COR-L47 (cell line): ENCODE data around the gene MEX3D.
A peak's percentile ranks its signal among the peaks of the same experiment; 100 is the strongest.

Source experiments
- DNase-seq: peaks from one replicate; lab custom pipeline; 2025; lab: John Stamatoyannopoulos, UW

The MEX3D gene

GRCh38 chr19:1568320-1569019, at the start of gene MEX3D:
Gene MEX3D, minus strand, starts transcription at chr19:1568325. Its CDS starts 267 bp downstream, at chr19:1568058.
- DNase-seq, result peak; percentile 80

GRCh38 chr19:1616875-1617274, 48.8 kb upstream of the MEX3D start:
- DNase-seq, result no peak

GRCh38 chr19:1616396-1616795, 48.3 kb upstream of the MEX3D start:
- no peak for DNase-seq

- DNase-seq, result no peak
Measured at GRCh38 chr19:1615156-1615765, 47.1 kb upstream of the MEX3D start.

GRCh38 chr19:1613808-1614570, 45.9 kb upstream of the MEX3D start:
- no peak for DNase-seq

- no peak for DNase-seq
Measured at GRCh38 chr19:1613146-1613545, 45.0 kb upstream of the MEX3D start.

- DNase-seq, result no peak
Measured at GRCh38 chr19:1612114-1613086, 44.3 kb upstream of the MEX3D start.

GRCh38 chr19:1611353-1611752, 43.2 kb upstream of the MEX3D start:
- DNase-seq, result no peak

GRCh38 chr19:1610579-1610978, 42.5 kb upstream of the MEX3D start:
- no peak for DNase-seq

GRCh38 chr19:1609680-1610474, 41.8 kb upstream of the MEX3D start:
- no peak for DNase-seq

GRCh38 chr19:1609103-1609396, 40.9 kb upstream of the MEX3D start:
- no peak for DNase-seq

- no peak for DNase-seq
Measured at GRCh38 chr19:1608359-1609102, 40.4 kb upstream of the MEX3D start.

- DNase-seq, result no peak
Measured at GRCh38 chr19:1606138-1606651, 38.1 kb upstream of the MEX3D start.

- peak; percentile 93 for DNase-seq
Measured at GRCh38 chr19:1605236-1606137, 37.4 kb upstream of the MEX3D start, which contains the start of gene UQCR11. Gene UQCR11, minus strand, starts transcription at chr19:1605462. Its CDS starts 53 bp downstream, at chr19:1605409.

GRCh38 chr19:1602091-1602707, 34.1 kb upstream of the MEX3D start:
- no peak for DNase-seq

GRCh38 chr19:1601613-1602064, 33.5 kb upstream of the MEX3D start:
- no peak for DNase-seq

- DNase-seq, result no peak
Measured at GRCh38 chr19:1599460-1599846, 31.3 kb upstream of the MEX3D start.

GRCh38 chr19:1598777-1599459, 30.8 kb upstream of the MEX3D start:
- no peak for DNase-seq
